K562 (cell line): Measurements from ENCODE around the gene CBX1. TPM values are rescaled to one million over a fixed set of nuclear protein-coding genes. Genes with fewer than 3 reads are reported as not detected.

ENCODE experiments used
- DACH1 ChIP-seq: fragments of 450-650 bp; IDR thresholded peaks from 2 replicates; pipeline ENCODE4 v1.6.1; 2018; ENCODE audit not compliant: partially characterized antibody
- FOXO4 ChIP-seq: fragments of 450-650 bp; formaldehyde crosslinking; IDR thresholded peaks from 2 replicates; pipeline ENCODE4 v1.4.0; 2020; ENCODE audit warnings: mild to moderate bottlenecking, moderate library complexity
- HINFP ChIP-seq: fragments of 450-650 bp; conservative IDR thresholded peaks from 2 replicates; pipeline ENCODE4 v1.6.1; 2016; ENCODE audit warnings: missing genetic modification characterization, low read depth, mild to moderate bottlenecking, control low read depth, missing compliant biosample characterization
- HOMEZ ChIP-seq: fragments of 250-450 bp; sonication (Bioruptor Pico); IDR thresholded peaks from 2 replicates; pipeline ENCODE4 v1.4.0; 2020; ENCODE audit warnings: mild to moderate bottlenecking, moderate library complexity
- KDM1A ChIP-seq, 2 experiments: fragments of 450-650 bp; IDR thresholded peaks; 2 replicates each; pipeline ENCODE4 v1.6.1; 2016; ENCODE audit warnings: mild to moderate bottlenecking in 2 of 2
- LCOR ChIP-seq: sonication (generic); formaldehyde crosslinking; IDR thresholded peaks from 2 replicates; pipeline ENCODE4 v1.8.0; 2022; ENCODE audit warnings: mild to moderate bottlenecking, missing genetic modification reagents
- MAFF ChIP-seq: IDR thresholded peaks from 2 replicates; pipeline ENCODE4 v1.6.1; 2012; ENCODE audit warnings: low read length, improper control_type of control experiment
- PREB ChIP-seq: sonication (generic); formaldehyde crosslinking; IDR thresholded peaks from 2 replicates; pipeline ENCODE4 v1.8.1; 2023; ENCODE audit warnings: mild to moderate bottlenecking, missing genetic modification reagents
- RBM25 ChIP-seq: fragments of 200-400 bp; formaldehyde crosslinking; IDR thresholded peaks from 2 replicates; pipeline ENCODE4 v1.6.1; 2018; ENCODE audit warnings: low read length, low read depth, moderate library complexity; ENCODE audit not compliant: severe bottlenecking
- RHOXF2B ChIP-seq: fragments of 250-450 bp; sonication (Bioruptor Pico); conservative IDR thresholded peaks from 2 replicates; pipeline ENCODE4 v1.5.1; 2021
- SRSF9 ChIP-seq: fragments of 200-400 bp; formaldehyde crosslinking; IDR thresholded peaks from 2 replicates; pipeline ENCODE4 v1.6.1; 2017; ENCODE audit warnings: low read depth, low read length, borderline replicate concordance
- TFAP4 ChIP-seq: sonication (generic); formaldehyde crosslinking; IDR thresholded peaks from 2 replicates; pipeline ENCODE4 v1.8.0; 2022; ENCODE audit warnings: missing genetic modification reagents, mild to moderate bottlenecking, moderate library complexity, borderline replicate concordance
- TRIM28 ChIP-seq: fragments of 450-650 bp; IDR thresholded peaks from 2 replicates; pipeline ENCODE4 v1.6.1; 2017
- TSHZ1 ChIP-seq: fragments of 250-450 bp; sonication (Bioruptor Pico); IDR thresholded peaks from 2 replicates; pipeline ENCODE4 v1.4.0; 2020; ENCODE audit warnings: mild to moderate bottlenecking, moderate library complexity
- ZNF212 ChIP-seq: fragments of 450-650 bp; formaldehyde crosslinking; IDR thresholded peaks from 2 replicates; pipeline ENCODE4 v1.4.0; 2020; ENCODE audit warnings: mild to moderate bottlenecking
- ZNF507 ChIP-seq: conservative IDR thresholded peaks from 2 replicates; pipeline ENCODE4 v1.6.1; 2017; ENCODE audit warnings: missing genetic modification characterization, missing compliant biosample characterization
- ZNF551 ChIP-seq: fragments of 250-450 bp; sonication (Bioruptor Pico); IDR thresholded peaks from 2 replicates; pipeline ENCODE4 v1.5.0; 2021; ENCODE audit warnings: mild to moderate bottlenecking, moderate library complexity
- ZNF57 ChIP-seq: fragments of 450-650 bp; formaldehyde crosslinking; IDR thresholded peaks from 2 replicates; pipeline ENCODE4 v1.4.0; 2020; ENCODE audit warnings: mild to moderate bottlenecking, moderate library complexity
- polyA plus RNA-seq, 8 experiments: library from polyadenylated mRNA; depleted of rRNA in 4 of 8; stranded (reverse) in 5 of 8; unstranded in 3 of 8; fragments of >200 nt; fragmentation: Nextera tagmentation in 2 of 8; fragmentation: Illumina TruSeq in 1 of 8; extraction: Ambion mirVana in 2 of 8; extraction: Trizol in 1 of 8; gene quantifications; 2 replicates each; pipeline versions ENCODE4 v1.2.1 to v1.2.3, GENCODE V29; 2011 to 2014; ENCODE audit warnings: inconsistent platforms in 1 of 8, missing spikeins in 1 of 8
- total RNA-seq, 7 experiments: library from RNA; depleted of rRNA in 6 of 7; stranded (reverse); fragments of >200 nt in 6 of 7; fragmentation: Illumina TruSeq in 2 of 7; extraction: Trizol in 2 of 7; gene quantifications; 2 replicates each; pipeline versions ENCODE4 v1.2.1 to v1.2.3, GENCODE V29; 2011 to 2021; ENCODE audit warnings: low replicate concordance in 1 of 7

The CBX1 gene
- total and polyA plus RNA-seq, 9 of the 15 experiments (the other 6 are each of a cell fraction or from before 2014, with no cell fraction given): 10.6 to 95.7 (median 52.7) TPM

- TF ChIP-seq SRSF9 (no peak), RBM25 (peak; percentile 75), ZNF57 (no peak), HINFP (tag) (no peak), TFAP4 (CRISPR knock-in tag) (no peak), KDM1A (IDR thresholded peaks at IDR 0.05) (peak in 1 of 2 experiments; percentile 1; a peak in 2 of 4 replicates), PREB (no peak), ZNF212 (no peak), ZNF507 (no peak), ZNF551 (CRISPR knock-in tag) (no peak), TSHZ1 (no peak), LCOR (CRISPR knock-in tag) (no peak), MAFF (no peak), DACH1 (no peak), TRIM28 (no peak), FOXO4 (CRISPR knock-in tag) (no peak), HOMEZ (CRISPR knock-in tag) (no peak), RHOXF2B (CRISPR knock-in tag) (no peak)
Observed at GRCh38 chr17:48027322-48027981, 73.8 kb downstream of the CBX1 start (continued).
